SH-SY5Y (cell line): ENCODE data around the gene TENT5C.

Experiments used
- GATA2 ChIP-seq: IDR thresholded peaks from 2 replicates; pipeline ENCODE4 v1.6.1; 2011; ENCODE audit warnings: mild to moderate bottlenecking, low read depth, low read length
- GATA3 ChIP-seq: IDR thresholded peaks from 2 replicates; pipeline ENCODE4 v1.6.1; 2011; ENCODE audit warnings: low read depth, mild to moderate bottlenecking, low read length, moderate library complexity

Gene TENT5C

GRCh38 chr1:117629625-117630422 lies 24.0 kb downstream of the TENT5C start:
- no peak for TF ChIP-seq GATA2
- TF ChIP-seq GATA3, result no peak

GRCh38 chr1:117630423-117630998 lies 24.7 kb downstream of the TENT5C start:
- TF ChIP-seq GATA3 (no peak), GATA2 (no peak)

DNA sequence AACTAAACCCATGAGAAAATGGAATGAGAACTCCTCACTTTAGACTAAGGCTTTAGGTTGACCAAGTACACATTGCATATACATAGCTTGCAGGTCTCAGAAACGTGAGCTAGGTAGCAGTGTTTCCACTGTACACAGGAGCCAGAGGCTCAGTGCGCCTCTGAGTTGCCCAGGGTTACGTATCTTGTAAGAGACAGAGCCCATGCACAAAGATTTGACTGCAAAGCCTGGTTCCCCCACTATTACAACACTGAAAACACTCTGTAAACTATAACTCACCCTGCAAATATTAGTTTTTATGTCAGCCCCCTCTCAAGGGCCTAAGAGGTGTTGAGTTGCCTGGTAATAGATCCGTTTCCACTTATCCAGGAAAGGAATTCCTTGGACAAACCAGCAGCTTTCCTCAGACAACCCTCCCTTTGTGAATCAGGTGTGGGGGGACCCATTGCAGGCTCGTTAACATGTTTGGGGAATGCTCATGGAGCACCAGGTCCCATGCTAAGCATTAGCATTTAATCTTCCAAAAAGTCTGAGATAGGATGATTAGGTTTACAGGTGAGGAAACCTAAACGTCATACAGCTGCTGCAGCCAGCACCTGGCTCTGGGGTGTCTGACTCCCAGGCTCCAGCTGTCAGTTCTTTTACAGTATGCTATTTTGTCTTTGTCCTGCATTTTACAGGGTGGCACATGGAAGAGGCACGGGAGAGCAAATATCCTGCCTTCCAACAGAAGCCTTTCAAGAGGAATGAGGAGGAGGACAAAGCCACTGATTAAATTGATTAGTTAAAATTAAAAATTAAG lies 25.7 kb downstream of the TENT5C start:
- TF ChIP-seq GATA3 (no peak), GATA2 (no peak)

- TF ChIP-seq GATA2 (no peak), GATA3 (no peak)
Observed at GRCh38 chr1:117632269-117633067, 26.6 kb downstream of the TENT5C start.

GRCh38 chr1:117633068-117633345 lies 27.2 kb downstream of the TENT5C start:
- no peak for TF ChIP-seq GATA3
- TF ChIP-seq GATA2, result no peak

DNA sequence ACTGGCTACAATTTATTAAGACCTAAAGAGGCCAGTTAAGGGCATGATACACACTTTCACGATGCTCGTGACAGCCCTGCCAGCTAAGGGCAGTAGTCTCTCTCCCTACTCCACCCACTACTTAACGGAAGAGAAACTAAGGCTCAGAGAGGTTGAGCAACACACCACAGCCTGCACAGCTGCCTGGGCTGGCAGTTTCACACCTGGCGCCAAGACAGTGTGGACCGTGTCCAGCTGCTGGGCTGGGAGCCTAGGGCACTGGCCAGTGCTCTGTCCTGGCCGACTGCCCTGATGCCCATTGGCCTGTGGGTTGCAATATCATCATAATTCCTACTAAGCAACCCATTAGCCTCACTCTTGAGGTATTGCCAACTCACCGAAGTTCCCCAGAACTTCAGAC lies 27.6 kb downstream of the TENT5C start:
- TF ChIP-seq GATA3 (no peak), GATA2 (no peak)

- no peak for TF ChIP-seq GATA3
- TF ChIP-seq GATA2, result no peak
Observed at GRCh38 chr1:117633936-117634335, 28.1 kb downstream of the TENT5C start.

- TF ChIP-seq GATA2, result no peak
- no peak for TF ChIP-seq GATA3
Observed at GRCh38 chr1:117634631-117635030, 28.8 kb downstream of the TENT5C start.

- no peak for TF ChIP-seq GATA2
- no peak for TF ChIP-seq GATA3
Observed at GRCh38 chr1:117635805-117636204, 30.0 kb downstream of the TENT5C start.

- TF ChIP-seq GATA2, result no peak
- TF ChIP-seq GATA3, result no peak
Observed at GRCh38 chr1:117636637-117637425, 31.0 kb downstream of the TENT5C start.

GRCh38 chr1:117638141-117638540 lies 32.3 kb downstream of the TENT5C start:
- TF ChIP-seq GATA3 (no peak), GATA2 (no peak)

DNA sequence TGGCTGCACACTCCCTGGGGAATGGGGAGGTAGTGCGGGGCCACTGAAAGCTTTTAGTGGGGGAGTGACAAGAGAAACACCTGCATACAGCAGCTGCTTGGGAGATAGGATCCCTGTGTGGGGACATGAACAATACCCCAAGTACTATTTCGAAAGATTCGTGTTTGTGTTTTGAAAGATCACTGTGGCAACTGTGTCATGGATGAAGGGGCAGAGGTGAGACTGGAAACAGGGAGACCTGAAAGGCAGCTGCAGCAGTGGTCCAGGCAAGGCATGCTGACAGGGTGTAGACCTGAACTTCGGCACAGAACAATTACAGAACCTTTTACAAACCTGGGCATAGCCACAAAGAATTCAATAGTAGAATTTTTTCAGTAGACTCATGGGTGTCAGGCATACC lies 32.9 kb downstream of the TENT5C start:
- no peak for TF ChIP-seq GATA2
- no peak for TF ChIP-seq GATA3

DNA sequence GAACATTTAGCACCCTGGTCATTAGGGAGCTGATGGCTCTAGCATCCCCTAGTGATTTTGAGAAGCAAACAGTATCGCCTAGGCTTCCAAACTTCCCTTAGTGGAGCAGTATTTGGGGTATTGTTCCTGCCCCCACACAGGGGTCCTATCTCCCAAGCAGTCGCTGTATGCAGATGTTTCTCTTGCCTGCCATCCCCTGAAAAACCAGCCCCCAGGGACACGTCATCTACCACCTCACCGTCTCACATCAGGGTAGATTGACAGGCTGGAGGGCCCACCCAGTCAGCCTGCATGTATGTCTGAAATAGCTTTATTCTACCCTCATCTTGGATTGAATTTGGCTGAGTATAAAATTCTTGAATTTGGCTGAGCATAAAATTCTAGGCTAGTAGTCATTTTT lies 33.9 kb downstream of the TENT5C start:
- no peak for TF ChIP-seq GATA3
- TF ChIP-seq GATA2, result no peak

DNA sequence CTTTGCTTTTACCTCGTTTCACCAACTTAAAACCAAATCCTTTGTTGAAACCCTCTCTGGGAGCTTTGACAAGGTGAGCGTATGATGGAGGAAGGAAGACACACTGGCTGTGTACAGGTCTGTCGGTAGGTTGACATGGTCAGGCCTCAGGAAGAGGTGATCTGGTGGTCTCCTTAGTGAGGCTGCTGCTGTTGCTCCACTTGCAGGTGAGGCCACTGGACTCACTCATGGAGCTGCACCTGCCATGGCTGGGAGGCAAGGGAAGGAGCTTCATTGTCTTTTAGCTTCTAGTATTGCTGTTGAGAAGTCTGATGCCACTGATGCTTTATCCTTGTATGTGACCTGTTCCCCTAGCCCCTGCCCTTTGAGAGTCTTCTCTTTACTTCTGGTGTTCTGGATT lies 35.7 kb downstream of the TENT5C start:
- TF ChIP-seq GATA3 (no peak), GATA2 (no peak)
